GM12891 (cell line): ENCODE measurements around the gene WDHD1.
"Not testable (repeated sequence)": the region's sequence is repeated elsewhere in the genome, so short reads cannot be mapped to it uniquely, and the experiment has no call there.

Experiments
- DNase-seq: peaks from one replicate; pipeline ENCODE4 v3.0.0; 2011; ENCODE audit warnings: low spot score; ENCODE audit not compliant: insufficient read length
- FAIRE-seq: peaks from 2 replicates; lab custom pipeline; 2011; peaks lifted over from hg19 to GRCh38; lab: Jason Lieb, UNC
- PAX5 ChIP-seq: IDR thresholded peaks from 2 replicates; pipeline ENCODE4 v1.6.1; 2011; ENCODE audit warnings: low read length, moderate library complexity, mild to moderate bottlenecking; ENCODE audit not compliant: insufficient read depth, severe bottlenecking
- POLR2A ChIP-seq: IDR thresholded peaks from 2 replicates; pipeline ENCODE4 v1.6.1; 2011; ENCODE audit warnings: low read depth, low read length, control low read depth
- POLR2AphosphoS5 ChIP-seq: IDR thresholded peaks from 2 replicates; pipeline ENCODE4 v1.6.1; 2011; ENCODE audit warnings: low read depth, low read length, control low read depth
- POU2F2 ChIP-seq: IDR thresholded peaks from 2 replicates; pipeline ENCODE4 v1.6.1; 2011; ENCODE audit warnings: low read depth, mild to moderate bottlenecking, control low read depth, low read length, moderate library complexity
- SPI1 ChIP-seq: IDR thresholded peaks from 2 replicates; pipeline ENCODE4 v1.6.1; 2011; ENCODE audit warnings: low read depth, low read length, control low read depth
- TAF1 ChIP-seq: IDR thresholded peaks from 2 replicates; pipeline ENCODE4 v1.6.1; 2011; ENCODE audit warnings: low read depth, low read length, control low read depth

WDHD1 gene

DNA sequence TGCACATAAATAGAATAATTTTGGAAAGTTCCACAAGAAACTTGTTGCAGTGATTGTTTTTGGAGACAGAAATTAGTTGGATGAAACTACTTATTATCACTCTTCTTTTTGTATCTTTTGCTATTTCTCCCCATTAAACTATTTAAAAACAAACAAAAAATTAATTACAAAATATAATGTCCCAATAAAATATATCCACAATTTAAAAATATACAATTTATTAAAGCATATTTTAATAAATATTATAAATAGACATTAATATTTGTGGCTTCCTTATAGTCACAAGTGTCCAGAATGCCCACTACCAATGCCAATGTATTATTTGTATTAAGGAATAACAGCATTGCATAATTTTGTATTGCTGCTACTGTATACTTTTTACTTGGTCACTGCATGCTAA lies 71.8 kb downstream of the WDHD1 start:
- FAIRE-seq (no peak), DNase-seq (no peak)
- TF ChIP-seq POLR2AphosphoS5 (no peak), SPI1 (no peak), POU2F2 (no peak), TAF1 (no peak), POLR2A (no peak), PAX5 (no peak)

DNA sequence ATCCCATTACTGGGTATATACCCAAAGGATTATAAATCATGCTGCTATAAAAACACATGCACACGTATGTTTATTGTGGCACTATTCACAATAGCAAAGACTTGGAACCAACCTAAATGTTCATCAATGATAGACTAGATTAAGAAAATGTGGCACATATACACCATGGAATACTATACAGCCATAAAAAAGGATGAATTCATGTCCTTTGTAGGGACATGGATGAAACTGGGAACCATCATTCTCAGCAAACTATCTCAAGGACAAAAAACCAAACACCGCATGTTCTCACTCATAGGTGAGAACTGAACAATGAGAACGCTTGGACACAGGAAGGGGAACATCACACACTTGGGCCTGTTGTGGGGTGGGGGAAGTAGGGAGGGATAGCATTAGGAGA lies 73.3 kb downstream of the WDHD1 start:
- not testable (repeated sequence) for DNase-seq, FAIRE-seq

DNA sequence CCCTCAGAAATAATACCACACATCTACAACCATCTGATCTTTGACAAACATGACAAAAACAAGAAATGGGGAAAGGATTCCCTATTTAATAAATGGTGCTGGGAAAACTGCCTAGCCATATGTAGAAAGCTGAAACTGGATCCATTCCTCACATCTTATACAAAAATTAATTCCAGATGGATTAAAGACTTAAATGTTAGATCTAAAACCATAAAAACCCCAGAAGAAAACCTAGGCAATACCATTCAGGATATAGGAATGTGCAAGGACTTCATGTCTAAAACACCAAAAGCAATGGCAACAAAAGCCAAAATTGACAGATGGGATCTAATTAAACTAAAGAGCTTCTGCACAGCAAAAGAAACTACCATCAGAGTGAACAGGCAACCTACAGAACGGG lies 74.1 kb downstream of the WDHD1 start:
- not testable (repeated sequence) for FAIRE-seq, DNase-seq

DNA sequence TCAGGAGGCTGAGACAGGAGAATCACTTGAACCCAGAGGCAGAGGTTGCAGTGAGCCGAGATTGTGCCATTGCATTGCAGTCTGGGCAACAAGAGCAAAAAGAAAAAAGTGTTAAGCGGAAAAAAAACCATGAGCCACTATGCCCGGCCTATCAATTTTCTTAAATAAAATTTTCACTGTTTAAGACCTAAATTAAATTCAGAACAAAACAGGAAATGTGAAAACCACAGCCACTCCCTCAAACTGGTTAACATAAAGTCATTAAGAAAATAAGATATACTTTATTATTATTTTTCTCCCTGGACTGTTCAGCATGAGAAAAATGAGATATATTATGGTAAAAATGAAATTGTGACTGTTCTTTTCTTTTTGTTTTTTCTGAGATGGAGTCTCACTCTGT lies 79.7 kb downstream of the WDHD1 start:
- no peak for FAIRE-seq
- TF ChIP-seq TAF1, result no peak
- no peak for TF ChIP-seq PAX5
- TF ChIP-seq POLR2AphosphoS5, result no peak
- TF ChIP-seq POU2F2, result no peak
- no peak for TF ChIP-seq POLR2A
- no peak for TF ChIP-seq SPI1
- no peak for DNase-seq

DNA sequence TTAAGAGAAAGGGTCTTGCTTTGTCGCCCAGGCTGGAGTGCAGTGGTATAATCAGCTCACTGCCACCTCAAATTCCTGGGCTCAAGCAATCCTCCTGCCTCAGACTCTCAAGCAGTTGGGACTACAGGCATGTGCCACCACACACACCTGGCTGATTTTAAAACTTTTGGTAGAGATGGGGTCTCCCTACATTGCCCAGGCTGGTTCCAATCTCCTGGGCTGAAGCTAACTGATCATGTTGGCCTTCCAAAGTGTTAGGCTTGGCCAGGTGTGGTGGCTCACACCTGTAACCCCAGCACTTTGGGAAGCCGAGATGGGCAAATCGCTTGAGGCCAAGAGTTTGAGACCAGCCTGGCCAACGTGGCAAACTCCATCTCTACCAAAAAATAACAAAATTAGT lies 80.4 kb downstream of the WDHD1 start:
- DNase-seq (no peak), FAIRE-seq (no peak)
- TF ChIP-seq POU2F2 (no peak), TAF1 (no peak), PAX5 (no peak), POLR2AphosphoS5 (no peak), SPI1 (no peak), POLR2A (no peak)

DNA sequence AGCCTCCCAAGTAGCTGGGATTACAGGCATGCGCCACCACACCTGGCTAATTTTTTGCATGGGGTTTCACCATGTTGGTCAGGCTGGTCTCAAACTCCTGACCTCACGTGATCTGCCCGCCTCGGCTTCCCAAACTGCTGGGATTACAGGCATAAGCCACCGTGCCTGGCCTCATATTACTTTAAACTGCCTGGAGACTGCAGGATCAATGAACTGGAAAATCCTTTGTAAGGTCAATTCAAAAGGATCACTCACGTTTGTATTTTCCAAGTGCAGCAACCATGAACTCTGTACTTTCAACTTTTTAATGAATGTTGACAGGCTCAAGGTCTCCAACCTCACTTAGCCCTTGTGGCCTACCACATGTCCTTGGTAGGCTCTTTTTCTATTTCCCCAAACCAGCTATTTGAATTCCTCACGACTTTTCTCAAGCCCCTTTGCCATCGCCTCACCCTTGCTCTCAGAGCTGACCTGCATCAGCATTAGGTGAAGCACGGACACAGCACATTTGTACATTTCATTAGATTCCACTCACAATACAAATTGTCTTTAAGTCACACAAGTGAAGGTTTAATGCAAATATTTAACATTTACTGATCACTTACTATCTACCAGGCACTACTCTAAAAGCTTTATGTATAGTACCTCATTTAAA lies 82.0 kb downstream of the WDHD1 start:
- no peak for DNase-seq
- TF ChIP-seq TAF1, result no peak
- no peak for TF ChIP-seq SPI1
- TF ChIP-seq POLR2AphosphoS5, result no peak
- FAIRE-seq, result no peak

DNA sequence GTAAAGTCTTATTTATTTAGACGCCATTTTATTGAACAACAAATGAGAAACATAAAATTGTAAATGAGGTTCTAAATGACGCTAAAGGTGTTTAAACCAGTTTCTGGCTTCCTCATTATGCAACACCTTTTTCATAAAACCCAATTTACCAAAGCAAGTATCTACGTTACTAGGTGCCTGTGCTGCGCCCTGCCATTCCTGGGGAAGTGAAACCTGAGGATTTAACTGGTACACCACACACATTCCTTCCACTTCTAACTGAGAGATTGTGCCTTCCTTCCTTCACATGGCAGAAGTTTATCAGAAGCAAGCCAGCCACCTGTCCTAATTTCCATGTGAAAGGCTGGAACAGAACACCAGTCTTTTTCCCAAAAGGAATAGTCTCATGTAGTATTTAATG lies 84.0 kb downstream of the WDHD1 start:
- DNase-seq (no peak), FAIRE-seq (no peak)
- TF ChIP-seq POU2F2 (no peak), SPI1 (peak; percentile 79), PAX5 (no peak)

DNA sequence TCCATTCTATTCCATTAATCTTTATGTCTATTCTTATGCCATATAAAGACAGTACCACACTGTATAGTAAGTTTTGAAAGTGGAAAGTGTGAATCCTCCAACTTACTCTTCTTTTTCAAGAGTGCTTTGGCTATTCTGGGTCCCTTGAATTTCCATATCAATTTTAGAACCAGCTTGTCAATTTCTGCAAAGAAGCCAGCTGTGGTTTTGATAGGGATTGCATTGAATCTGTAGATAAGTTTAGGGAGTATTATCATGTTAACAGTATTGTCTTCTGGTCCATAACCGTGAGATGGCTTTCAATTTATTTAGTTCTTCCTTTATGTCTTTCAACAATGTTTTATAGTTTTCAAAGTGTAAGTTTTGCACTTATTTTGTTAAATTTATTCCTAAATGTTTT lies 90.1 kb downstream of the WDHD1 start:
- FAIRE-seq (no peak), DNase-seq (no peak)
- no peak for TF ChIP-seq TAF1
- TF ChIP-seq POLR2A, result no peak
- TF ChIP-seq POU2F2, result no peak
- no peak for TF ChIP-seq SPI1
- no peak for TF ChIP-seq POLR2AphosphoS5
- TF ChIP-seq PAX5, result no peak

DNA sequence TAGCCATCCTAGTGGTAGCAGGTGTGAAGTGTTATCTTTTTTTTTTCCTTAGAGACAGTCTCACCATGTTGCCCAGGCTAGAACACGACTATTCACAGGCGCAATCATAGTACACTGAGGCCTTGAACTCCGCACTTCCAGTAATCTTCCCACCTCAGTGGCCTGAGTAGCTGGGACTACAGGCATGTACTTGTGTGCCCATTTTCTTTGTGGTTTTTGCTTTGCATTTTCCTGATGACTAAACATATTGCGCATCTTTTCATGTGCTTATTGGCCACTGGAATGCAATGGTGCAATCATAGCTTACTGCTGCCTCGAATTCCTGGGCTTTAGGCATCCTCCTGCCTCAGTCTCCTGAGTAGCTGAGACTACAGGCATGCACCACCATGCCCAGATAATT lies 90.9 kb downstream of the WDHD1 start:
- DNase-seq (no peak), FAIRE-seq (no peak)
- TF ChIP-seq POU2F2 (no peak), SPI1 (no peak), PAX5 (no peak), TAF1 (no peak), POLR2A (no peak), POLR2AphosphoS5 (no peak)

DNA sequence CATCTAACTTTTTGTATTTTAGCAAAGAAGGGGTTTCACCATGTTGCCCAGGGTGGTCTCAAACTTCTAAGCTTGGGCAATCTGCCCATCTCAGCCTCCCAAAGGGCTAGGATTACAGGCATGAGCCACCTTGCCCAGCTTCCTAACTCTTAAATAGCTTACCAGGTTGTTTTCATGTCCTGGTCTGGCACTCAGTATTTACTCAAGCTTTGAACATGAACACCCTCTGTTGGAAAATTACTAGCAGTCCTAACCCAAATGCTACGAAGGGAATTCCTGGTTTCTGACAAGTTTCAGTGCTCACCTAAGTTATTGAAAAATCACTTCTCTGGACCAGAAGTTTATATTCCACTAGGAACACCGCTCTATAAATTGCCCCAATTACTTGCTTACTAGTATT lies 91.8 kb downstream of the WDHD1 start:
- TF ChIP-seq PAX5 (no peak), TAF1 (no peak), POLR2A (no peak), SPI1 (no peak), POU2F2 (no peak)

DNA sequence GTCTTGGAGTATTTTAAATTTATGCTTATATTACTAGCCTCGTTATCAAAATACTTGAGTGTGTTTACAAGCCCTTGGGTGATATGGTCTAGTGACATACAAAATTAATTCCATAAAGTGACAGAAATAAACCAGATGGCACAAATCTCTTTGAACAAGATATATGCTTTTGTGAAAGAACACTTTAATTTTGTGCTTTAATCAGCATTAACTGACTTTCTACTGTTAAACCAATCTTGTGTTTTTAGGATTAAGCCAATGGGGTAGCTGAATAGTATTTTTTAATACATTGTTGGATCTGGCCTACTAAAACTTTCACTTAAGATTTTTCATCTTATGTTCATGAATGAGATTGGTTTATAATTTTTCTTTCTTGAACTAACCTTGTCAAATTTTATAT lies 93.9 kb downstream of the WDHD1 start:
- FAIRE-seq (no peak), DNase-seq (no peak)
- TF ChIP-seq POLR2AphosphoS5 (no peak), POU2F2 (no peak), TAF1 (no peak)

More for the DNA sequence above, 91.8 kb downstream of the WDHD1 start:
- no peak for DNase-seq
- FAIRE-seq, result no peak
